IMR-90 (cell line): ENCODE results near the gene GABBR2. TPM values are rescaled to one million over a fixed set of nuclear protein-coding genes. Genes with fewer than 3 reads are reported as not detected.
A peak's percentile ranks its signal among the peaks of the same experiment; 100 is the strongest.

Experiments used
- ATAC-seq: fragments of 200-7000 bp; cut with Tn5 transposase; 2 replicates; pipeline ENCODE4 v1.9.1; 2020; ENCODE audit warnings: low read depth, mild to moderate bottlenecking, moderate library complexity
- BruUV-seq: library from RNA; stranded (reverse); fragments of 400-500 nt; replicated peaks from 2 replicates; lab custom pipeline; 2021; lab: Mats Ljungman, UMichigan
- CTCF ChIA-PET: fragments of 300-600 bp; formaldehyde crosslinking; extraction: SDS; loops from one replicate; lab custom pipeline; 2021; ENCODE audit warnings: antibody characterized with exemption; lab: Yijun Ruan, JAX
- POLR2A ChIA-PET: fragments of 300-600 bp; sonication (Branson Sonifier 250); formaldehyde crosslinking; loops from one replicate; lab custom pipeline; 2022; ENCODE audit warnings: antibody characterized with exemption; ENCODE audit not compliant: unreplicated experiment; lab: Charles Lee
- DNase-seq: peaks from one replicate; pipeline ENCODE4 v3.0.0; 2013
- H2AFZ ChIP-seq: replicated peaks from 2 replicates; pipeline ENCODE3; 2013; ENCODE audit warnings: low read length, mild to moderate bottlenecking; ENCODE audit not compliant: poor library complexity
- H2AK5ac ChIP-seq: 2 replicates; pipeline ENCODE4 v1.6.1; 2013; ENCODE audit warnings: low read depth, low read length, inconsistent platforms
- H2AK9ac ChIP-seq: replicated peaks from 2 replicates; pipeline ENCODE3; 2013; ENCODE audit warnings: mild to moderate bottlenecking, low read depth, low read length, moderate library complexity; ENCODE audit not compliant: poor library complexity
- H2BK120ac ChIP-seq: 2 replicates; pipeline ENCODE4 v1.6.1; 2013; ENCODE audit warnings: low read depth, low read length, inconsistent platforms
- H2BK15ac ChIP-seq: 3 replicates; pipeline ENCODE4 v1.6.1; 2013; ENCODE audit warnings: low read depth, low read length, inconsistent platforms
- H2BK20ac ChIP-seq: 2 replicates; pipeline ENCODE4 v1.6.1; 2013; ENCODE audit warnings: low read depth, mild to moderate bottlenecking, inconsistent platforms, low read length, moderate library complexity
- H2BK5ac ChIP-seq: 2 replicates; pipeline ENCODE4 v1.6.1; 2013; ENCODE audit warnings: mild to moderate bottlenecking, low read depth, low read length, inconsistent platforms; ENCODE audit not compliant: poor library complexity, severe bottlenecking
- H3K14ac ChIP-seq: replicated peaks from 2 replicates; pipeline ENCODE4 v1.6.1; 2013; ENCODE audit warnings: low read depth, low read length, inconsistent platforms
- H3K18ac ChIP-seq: 2 replicates; pipeline ENCODE4 v1.6.1; 2013; ENCODE audit warnings: low read depth, low read length, control low read depth
- H3K23ac ChIP-seq: 2 replicates; pipeline ENCODE4 v1.6.1; 2013; ENCODE audit warnings: low read depth, low read length, inconsistent platforms
- H3K27ac ChIP-seq: 2 replicates; pipeline ENCODE4 v1.5.1; 2013; ENCODE audit warnings: mild to moderate bottlenecking, control low read depth, low read length; ENCODE audit not compliant: insufficient read depth
- H3K27me3 ChIP-seq: 2 replicates; pipeline ENCODE4 v1.6.1; 2013; ENCODE audit warnings: low read length; ENCODE audit not compliant: control insufficient read depth, insufficient read depth
- H3K36me3 ChIP-seq: 2 replicates; pipeline ENCODE4 v1.6.1; 2013; ENCODE audit warnings: low read length, mixed read lengths; ENCODE audit not compliant: control insufficient read depth, insufficient read depth
- H3K4ac ChIP-seq: 2 replicates; pipeline ENCODE4 v1.6.1; 2013; ENCODE audit warnings: low read depth, low read length, inconsistent platforms
- H3K4me1 ChIP-seq: 2 replicates; pipeline ENCODE4 v1.6.1; 2013; ENCODE audit warnings: low read length, mixed read lengths; ENCODE audit not compliant: control insufficient read depth, insufficient read depth
- H3K4me2 ChIP-seq: 2 replicates; pipeline ENCODE4 v1.6.1; 2013; ENCODE audit warnings: low read depth, mild to moderate bottlenecking, control low read depth, low read length, moderate library complexity
- H3K4me3 ChIP-seq: 2 replicates; pipeline ENCODE4 v1.5.1; 2013; ENCODE audit warnings: low read depth, mild to moderate bottlenecking, control low read depth, low read length, moderate library complexity; ENCODE audit not compliant: insufficient read depth
- H3K56ac ChIP-seq: 2 replicates; pipeline ENCODE4 v1.6.1; 2013; ENCODE audit warnings: low read length, inconsistent platforms; ENCODE audit not compliant: insufficient read depth; ENCODE audit errors: extremely low read depth
- H3K79me1 ChIP-seq, 2 experiments: 2 replicates each; pipeline ENCODE4 v1.6.1; 2013; ENCODE audit warnings: low read length in 2 of 2, inconsistent platforms in 1 of 2, low read depth in 1 of 2
- H3K9ac ChIP-seq: 2 replicates; pipeline ENCODE4 v1.6.1; 2013; ENCODE audit warnings: low read depth, low read length, control low read depth
- H3K9me1 ChIP-seq: 2 replicates; pipeline ENCODE4 v1.6.1; 2013; ENCODE audit warnings: low read length, inconsistent platforms; ENCODE audit not compliant: insufficient read depth
- H3K9me3 ChIP-seq: 2 replicates; pipeline ENCODE4 v1.6.1; 2013; ENCODE audit warnings: low read length; ENCODE audit not compliant: control insufficient read depth, insufficient read depth
- H4K20me1 ChIP-seq: 2 replicates; pipeline ENCODE4 v1.6.1; 2013; ENCODE audit warnings: low read length, inconsistent platforms; ENCODE audit not compliant: insufficient read depth
- H4K5ac ChIP-seq: 2 replicates; pipeline ENCODE4 v1.6.1; 2013; ENCODE audit warnings: mild to moderate bottlenecking, low read depth, low read length, control low read depth
- H4K8ac ChIP-seq, 2 experiments: 2 replicates each; pipeline ENCODE4 v1.6.1; 2013; ENCODE audit warnings: low read depth in 2 of 2, low read length in 2 of 2, control low read depth in 1 of 2, inconsistent platforms in 1 of 2
- H4K91ac ChIP-seq: 2 replicates; pipeline ENCODE4 v1.6.1; 2013; ENCODE audit warnings: low read depth, low read length, inconsistent platforms; ENCODE audit not compliant: insufficient read depth
- BHLHE40 ChIP-seq: fragments of 150-350 bp; IDR thresholded peaks from 2 replicates; pipeline ENCODE4 v1.6.1; 2016; ENCODE audit warnings: mild to moderate bottlenecking, low read depth, low read length
- CEBPB ChIP-seq: IDR thresholded peaks from 2 replicates; pipeline ENCODE4 v1.6.1; 2012; ENCODE audit warnings: low read depth, low read length, improper control_type of control experiment
- CTCF ChIP-seq: conservative IDR thresholded peaks from 2 replicates; pipeline ENCODE4 v1.5.1; 2012; ENCODE audit warnings: mild to moderate bottlenecking, low read depth, low read length, improper control_type of control experiment
- ELK1 ChIP-seq: fragments of 150-350 bp; IDR thresholded peaks from 2 replicates; pipeline ENCODE4 v1.6.1; 2016; ENCODE audit warnings: low read depth, mild to moderate bottlenecking, low read length, moderate library complexity, borderline replicate concordance
- FOS ChIP-seq: fragments of 150-350 bp; IDR thresholded peaks from 2 replicates; pipeline ENCODE4 v1.6.1; 2016; ENCODE audit warnings: low read depth, low read length
- MAFK ChIP-seq: IDR thresholded peaks from 2 replicates; pipeline ENCODE4 v1.6.1; 2012; ENCODE audit warnings: low read depth, low read length, improper control_type of control experiment
- MAZ ChIP-seq: IDR thresholded peaks from 2 replicates; pipeline ENCODE4 v1.6.1; 2012; ENCODE audit warnings: low read depth, mild to moderate bottlenecking, low read length, improper control_type of control experiment, moderate library complexity, borderline replicate concordance
- MXI1 ChIP-seq: IDR thresholded peaks from 2 replicates; pipeline ENCODE4 v1.6.1; 2012; ENCODE audit warnings: low read depth, mild to moderate bottlenecking, low read length, moderate library complexity, borderline replicate concordance
- NFE2L2 ChIP-seq: fragments of 150-350 bp; IDR thresholded peaks from 2 replicates; pipeline ENCODE4 v1.6.1; 2016; ENCODE audit warnings: low read depth, mild to moderate bottlenecking, low read length
- POLR2A ChIP-seq: IDR thresholded peaks from 2 replicates; pipeline ENCODE4 v1.6.1; 2012; ENCODE audit warnings: mild to moderate bottlenecking, low read depth, low read length
- RAD21 ChIP-seq: IDR thresholded peaks from 2 replicates; pipeline ENCODE4 v1.6.1; 2012; ENCODE audit warnings: low read length, improper control_type of control experiment
- RCOR1 ChIP-seq: IDR thresholded peaks from 2 replicates; pipeline ENCODE4 v1.6.1; 2012; ENCODE audit warnings: mild to moderate bottlenecking, low read length, improper control_type of control experiment; ENCODE audit not compliant: insufficient replicate concordance
- RFX5 ChIP-seq: IDR thresholded peaks from 2 replicates; pipeline ENCODE4 v1.8.0; 2012; ENCODE audit warnings: low read depth, mild to moderate bottlenecking, low read length, moderate library complexity
- SMC3 ChIP-seq: fragments of 150-350 bp; IDR thresholded peaks from 2 replicates; pipeline ENCODE4 v1.6.1; 2016; ENCODE audit warnings: low read depth, mild to moderate bottlenecking, antibody characterized with exemption, low read length, moderate library complexity
- USF2 ChIP-seq: fragments of 150-350 bp; IDR thresholded peaks from 2 replicates; pipeline ENCODE4 v1.6.1; 2017; ENCODE audit warnings: mild to moderate bottlenecking, antibody characterized with exemption, low read length, low read depth
- WGBS, 2 experiments: methylation state at CpG; one replicate each; pipeline versions ENCODE4 v1.1.5 to v1.1.7; 2013; ENCODE audit warnings: missing lambda C conversion rate in 2 of 2; ENCODE audit not compliant: insufficient read length in 1 of 2; ENCODE audit errors: extremely low coverage in 2 of 2; 5-methylcytosine and 5-hydroxymethylcytosine counted together
- dilution Hi-C: fragments of 300-500 bp; cut with HindIII; formaldehyde crosslinking; loops from one replicate; pipeline ENCODE4 v1.14.3; 2018; ENCODE audit warnings: low sequenced_read_pairs; ENCODE audit not compliant: unreplicated experiment
- in situ Hi-C: fragments of 300-500 bp; cut with MboI; formaldehyde crosslinking; loops from 3 replicates; pipeline ENCODE4 v1.14.3; 2019; ENCODE audit warnings: low sequenced_read_pairs, inconsistent platforms, mixed read lengths
- intact Hi-C: fragments of 100-400 bp; cut with micrococcal nuclease; formaldehyde crosslinking; loops from 2 replicates; pipeline ENCODE4 v1.10.0; 2022
- polyA plus RNA-seq, 3 experiments: library from polyadenylated mRNA; depleted of rRNA; stranded (reverse); fragments of >200 nt; gene quantifications; 2 replicates each; pipeline ENCODE4 v1.2.3, GENCODE V29; 2012; ENCODE audit warnings: low replicate concordance in 1 of 3
- total RNA-seq: library from RNA; depleted of rRNA; stranded (reverse); fragments of >200 nt; gene quantifications from 2 replicates; pipeline ENCODE4 v1.2.3, GENCODE V29; 2012

Gene GABBR2
- total and polyA plus RNA-seq, 2 of the 4 experiments (the other 2 are of a cell fraction) = 14.2 to 20.3 TPM

GRCh38 chr9:98262056-98262455 is 446.7 kb downstream of the GABBR2 start:
- Histone ChIP-seq H2BK15ac (peak overlapping the region; percentile 75; the same call in 1 of the 3 replicates), H3K56ac (no peak overlapping the region), H3K4me3 (no peak overlapping the region), H3K9me3 (no peaks in the 10 kb centered on the region), H3K79me1 (peaks cover 0 to under 1% of the 10 kb centered on the region in 2 experiments; a peak in 2 of 4 replicates), H3K27me3 (no peaks in the 10 kb centered on the region), H3K4ac (peak overlapping the region; percentile 26; the same call in 1 of the 2 replicates), H3K36me3 (no peaks in the 10 kb centered on the region), H4K91ac (0 out of 2 replicates have a peak overlapping the region, but pooled peaks have one; percentile 2), H3K4me1 (peaks cover 2% of the 10 kb centered on the region), H2BK120ac (peak overlapping the region; percentile 61; the same call in 1 of the 2 replicates), H3K9ac (no peak overlapping the region), H2AK5ac (no peak overlapping the region), H4K8ac (peak overlapping the region in 1 of 2 experiments; percentile 46; a peak in 2 of 4 replicates), H3K4me2 (no peak overlapping the region), H2AFZ (no peak overlapping the region), H3K9me1 (no peaks in the 10 kb centered on the region), H2AK9ac (no peak overlapping the region), H2BK5ac (peak overlapping the region; percentile 13), H2BK20ac (peak overlapping the region; percentile 42), H3K18ac (peak overlapping the region; percentile 9; the same call in 1 of the 2 replicates), H4K20me1 (no peaks in the 10 kb centered on the region), H4K5ac (peak overlapping the region; percentile 8; the same call in 1 of the 2 replicates), H3K27ac (no peak overlapping the region), H3K14ac (0 out of 2 replicates have a peak overlapping the region, but pooled peaks have one; percentile 64), H3K23ac (no peak overlapping the region)
- DNase-seq (no peak), ATAC-seq (peak; percentile 41; the same call in 1 of the 2 replicates)
- no TSS peak for BruUV-seq
- in situ Hi-C loops = loop anchor here (5.0 kb wide), 3 partner anchors 55 to 340 kb away; partner anchors contain the start of gene TRMO
- POLR2A ChIA-PET = no interaction called here
- dilution Hi-C loops = no loop called here
- 100% methylated on average over 3 of the region's 3 CpGs; no CpG with 5 or more reads in 1 of the 2 experiments for WGBS, 2 experiments
- intact Hi-C loops = loop anchor here (2.0 to 10.0 kb wide), 2 partner anchors 143 to 547 kb away; partner anchors contain the start of gene TRIM14
- CTCF ChIA-PET = interaction anchor here (0.6 kb wide), 1 partner anchor 57 kb away, joined by 3 read pairs; no protein-coding TSS in a partner anchor
- TF ChIP-seq NFE2L2 (no peak), SMC3 (no peak), RCOR1 (no peak), CEBPB (no peak), MAFK (no peak), MXI1 (no peak), ELK1 (no peak), POLR2A (no peak), FOS (no peak), USF2 (no peak), RAD21 (no peak), BHLHE40 (no peak), RFX5 (no peak), CTCF (no peak), MAZ (no peak)
